H54 (cell line): ENCODE results near the gene MBTPS2.

ENCODE experiments used
- DNase-seq: peaks from one replicate; pipeline ENCODE4 v3.0.0; 2011; ENCODE audit warnings: low spot score, mixed read lengths; ENCODE audit not compliant: insufficient read length
- FAIRE-seq: peaks from 3 replicates; lab custom pipeline; 2011; peaks lifted over from hg19 to GRCh38; lab: Jason Lieb, UNC
- POLR2A ChIP-seq: IDR thresholded peaks from 2 replicates; pipeline ENCODE4 v1.6.1; 2011; ENCODE audit warnings: low read depth, mild to moderate bottlenecking, low read length

Gene MBTPS2

GRCh38 chrX:21881881-21882574, 42.6 kb downstream of the MBTPS2 start:
- TF ChIP-seq POLR2A: no peak
- no peak for DNase-seq
- FAIRE-seq: no peak

- TF ChIP-seq POLR2A: no peak
- no peak for FAIRE-seq
- DNase-seq: no peak
These were observed 43.8 kb downstream of the MBTPS2 start for GRCh38 chrX:21883258-21883657.

- FAIRE-seq (no peak), DNase-seq (no peak)
- no peak for TF ChIP-seq POLR2A
These were observed 46.2 kb downstream of the MBTPS2 start for GRCh38 chrX:21885568-21885967.

- no peak for TF ChIP-seq POLR2A
- DNase-seq: no peak
- no peak for FAIRE-seq
These were observed 65.9 kb downstream of the MBTPS2 start for GRCh38 chrX:21905313-21905712.

GRCh38 chrX:21905953-21906352, 66.5 kb downstream of the MBTPS2 start:
- no peak for DNase-seq
- no peak for TF ChIP-seq POLR2A
- FAIRE-seq: no peak

GRCh38 chrX:21907260-21907659, 67.8 kb downstream of the MBTPS2 start:
- DNase-seq (no peak), FAIRE-seq (no peak)
- no peak for TF ChIP-seq POLR2A

- no peak for TF ChIP-seq POLR2A
- DNase-seq (no peak), FAIRE-seq (no peak)
These were observed 72.1 kb downstream of the MBTPS2 start for GRCh38 chrX:21911481-21911880.

- DNase-seq: no peak
- TF ChIP-seq POLR2A: no peak
- no peak for FAIRE-seq
These were observed 72.8 kb downstream of the MBTPS2 start for GRCh38 chrX:21912220-21912619.

- no peak for TF ChIP-seq POLR2A
- FAIRE-seq (no peak), DNase-seq (no peak)
These were observed 73.6 kb downstream of the MBTPS2 start for GRCh38 chrX:21912989-21913388.

- no peak for TF ChIP-seq POLR2A
- no peak for FAIRE-seq
- DNase-seq: no peak
These were observed 86.7 kb downstream of the MBTPS2 start for GRCh38 chrX:21926116-21926515.

GRCh38 chrX:21926527-21927278, 87.3 kb downstream of the MBTPS2 start:
- DNase-seq (no peak), FAIRE-seq (peak; percentile 64)

GRCh38 chrX:21929209-21929608, 89.8 kb downstream of the MBTPS2 start:
- DNase-seq (no peak), FAIRE-seq (no peak)
- no peak for TF ChIP-seq POLR2A

More at GRCh38 chrX:21926527-21927278, 87.3 kb downstream of the MBTPS2 start:
- TF ChIP-seq POLR2A: no peak

- no peak for FAIRE-seq
- no peak for TF ChIP-seq POLR2A
- DNase-seq: no peak
These were observed 91.6 kb downstream of the MBTPS2 start for GRCh38 chrX:21930986-21931385.

GRCh38 chrX:21932292-21933002, 93.0 kb downstream of the MBTPS2 start:
- DNase-seq: no peak
- no peak for FAIRE-seq
- no peak for TF ChIP-seq POLR2A
